PC-3 (cell line): ENCODE measurements around the gene SPRED2.

Experiments used
- CTCF ChIP-seq: fragments of 300-600 bp; sonication (generic); conservative IDR thresholded peaks from 2 replicates; pipeline ENCODE4 v1.5.1; 2017; ENCODE audit warnings: antibody characterized with exemption, low read depth, mild to moderate bottlenecking, low read length
- EZH2 ChIP-seq: fragments of 300-600 bp; sonication (generic); IDR thresholded peaks from one replicate; pipeline ENCODE4 v1.6.1; 2017; ENCODE audit warnings: antibody characterized with exemption, mild to moderate bottlenecking, low read length; ENCODE audit not compliant: unreplicated experiment
- EZH2phosphoT487 ChIP-seq: fragments of 300-600 bp; sonication (generic); IDR thresholded peaks from 2 replicates; pipeline ENCODE4 v1.6.1; 2018; ENCODE audit warnings: mild to moderate bottlenecking, antibody characterized with exemption, low read length, borderline replicate concordance

GRCh38 chr2:65425276-65425675 lies 7.1 kb downstream of the SPRED2 start:
- TF ChIP-seq CTCF (no peak), EZH2phosphoT487 (no peak), EZH2 (no peak)
